HCT116 (cell line): ENCODE data around the gene ANKRD63. TPM values are rescaled to one million over a fixed set of nuclear protein-coding genes. Genes with fewer than 3 reads are reported as not detected.

ENCODE experiments used
- ATAC-seq: fragments of 200-7000 bp; cut with Tn5 transposase; 2 replicates; pipeline ENCODE4 v1.9.1; 2020; ENCODE audit warnings: mild to moderate bottlenecking, moderate library complexity
- BruUV-seq: library from RNA; stranded (reverse); fragments of 400-500 nt; replicated peaks from 2 replicates; lab custom pipeline; 2021; lab: Mats Ljungman, UMichigan
- CTCF ChIA-PET: fragments of 300-600 bp; sonication (Branson Sonifier 250); formaldehyde crosslinking; loops from one replicate; lab custom pipeline; 2021; ENCODE audit warnings: antibody characterized with exemption; lab: Charles Lee
- POLR2A ChIA-PET: fragments of 300-600, 350-600 bp; sonication (Branson Sonifier 250); formaldehyde crosslinking; loops from one replicate; lab custom pipeline; 2021; ENCODE audit warnings: antibody characterized with exemption; lab: Charles Lee
- RAD21 ChIA-PET, 2 experiments: fragments of 300-600 bp; sonication (Branson Sonifier 250); formaldehyde crosslinking; loops; one replicate each; lab custom pipeline; 2023; ENCODE audit warnings: low total read pairs in 2 of 2; ENCODE audit not compliant: uncharacterized antibody in 2 of 2, unreplicated experiment in 2 of 2, low non-redundant PET in 1 of 2; lab: Charles Lee
- DNase-seq: peaks from one replicate; pipeline ENCODE4 v3.0.0-alpha.2; 2010; ENCODE audit warnings: low read depth, low spot score
- H2AFZ ChIP-seq: fragments of 200-600 bp; shearing (Covaris generic), sonication (generic); 2 replicates; pipeline ENCODE4 v1.6.1; 2017; ENCODE audit warnings: low read depth, mixed run types, mixed read lengths, antibody characterized with exemption, low read length; ENCODE audit not compliant: poor library complexity, severe bottlenecking
- H3K27ac ChIP-seq: 2 replicates; pipeline ENCODE4 v1.5.1; 2012; ENCODE audit warnings: low read depth, low read length
- H3K27me3 ChIP-seq: fragments of 200-600 bp; sonication (generic); 2 replicates; pipeline ENCODE4 v1.6.1; 2016; ENCODE audit warnings: mixed run types, low read length, mixed read lengths; ENCODE audit not compliant: insufficient read depth
- H3K36me3 ChIP-seq, 2 experiments: fragments of 200-500 bp in 1 of 2; fragments of 200-600 bp in 1 of 2; sonication (Bioruptor generic) in 1 of 2; sonication (generic) in 1 of 2; 2 replicates each; pipeline versions ENCODE4 v1.5.1 to v1.6.1; 2014 to 2016; ENCODE audit warnings: low read length in 2 of 2, inconsistent platforms in 1 of 2, mixed read lengths in 1 of 2, mixed run types in 1 of 2; ENCODE audit not compliant: insufficient read depth in 2 of 2, control insufficient read depth in 1 of 2
- H3K4me1 ChIP-seq, 2 experiments: fragments of 200-600 bp in 1 of 2; sonication (generic) in 1 of 2; 2 replicates each; pipeline versions ENCODE4 v1.5.1 to v1.6.1; 2012 to 2017; ENCODE audit warnings: low read length in 2 of 2, inconsistent platforms in 1 of 2, mild to moderate bottlenecking in 1 of 2, mixed read lengths in 1 of 2, mixed run types in 1 of 2, moderate library complexity in 1 of 2; ENCODE audit not compliant: insufficient read depth in 2 of 2, control insufficient read depth in 1 of 2
- H3K4me2 ChIP-seq: fragments of 200-600 bp; sonication (generic); 2 replicates; pipeline ENCODE4 v1.6.1; 2017; ENCODE audit warnings: mixed run types, low read length, mixed read lengths
- H3K4me3 ChIP-seq, 2 experiments: fragments of 200-600 bp in 1 of 2; sonication (generic) in 1 of 2; replicated peaks in 1 of 2; 2 replicates each; pipeline ENCODE4 v1.5.1; 2011 to 2016; ENCODE audit warnings: low read length in 2 of 2, control low read depth in 1 of 2, low read depth in 1 of 2, mild to moderate bottlenecking in 1 of 2, mixed read lengths in 1 of 2, mixed run types in 1 of 2
- H3K79me2 ChIP-seq: fragments of 200-600 bp; sonication (generic); 2 replicates; pipeline ENCODE4 v1.6.1; 2017; ENCODE audit warnings: mild to moderate bottlenecking, mixed run types, low read length, moderate library complexity, mixed read lengths; ENCODE audit not compliant: insufficient read depth
- H3K9ac ChIP-seq: fragments of 200-600 bp; sonication (generic); 2 replicates; pipeline ENCODE4 v1.6.1; 2016; ENCODE audit warnings: low read length, mixed read lengths
- H3K9me2 ChIP-seq: fragments of 200-600 bp; sonication (generic), shearing (Covaris generic); 2 replicates; pipeline ENCODE4 v1.6.1; 2017; ENCODE audit warnings: mixed run types, mild to moderate bottlenecking, moderate library complexity; ENCODE audit not compliant: insufficient read depth
- H3K9me3 ChIP-seq, 2 experiments: fragments of 200-500 bp in 1 of 2; fragments of 200-600 bp in 1 of 2; sonication (Bioruptor generic) in 1 of 2; sonication (generic) in 1 of 2; 2 replicates each; pipeline ENCODE4 v1.6.1; 2014 to 2017; ENCODE audit warnings: low read length in 2 of 2, mixed read lengths in 2 of 2, inconsistent platforms in 1 of 2, low read depth in 1 of 2, mild to moderate bottlenecking in 1 of 2, mixed run types in 1 of 2, moderate library complexity in 1 of 2; ENCODE audit not compliant: control insufficient read depth in 1 of 2, insufficient read depth in 1 of 2
- H4K20me1 ChIP-seq: fragments of 200-600 bp; sonication (generic), shearing (Covaris generic); 2 replicates; pipeline ENCODE4 v1.6.1; 2017; ENCODE audit warnings: mixed run types, mild to moderate bottlenecking, moderate library complexity; ENCODE audit not compliant: insufficient read depth
- POLR2AphosphoS5 ChIP-seq: IDR thresholded peaks from 2 replicates; pipeline ENCODE4 v1.6.1; 2011; ENCODE audit warnings: mild to moderate bottlenecking, low read depth, low read length, moderate library complexity
- RAD21 ChIP-seq: IDR thresholded peaks from 2 replicates; pipeline ENCODE4 v1.6.1; 2012; ENCODE audit warnings: low read depth, mild to moderate bottlenecking
- SRF ChIP-seq: IDR thresholded peaks from 2 replicates; pipeline ENCODE4 v1.6.1; 2012; ENCODE audit warnings: low read depth
- intact Hi-C: fragments of 100-400 bp; cut with micrococcal nuclease; formaldehyde crosslinking; loops from 2 replicates; pipeline ENCODE4 v1.10.0; 2022
- total RNA-seq: library from RNA; stranded (reverse); gene quantifications from one replicate; pipeline ENCODE4 v1.2.1, GENCODE V29; 2021; ENCODE audit not compliant: unreplicated experiment
- TF ChIP-seq, protein P1 (sequence below): IDR thresholded peaks from 2 replicates; pipeline ENCODE4 v1.6.1; 2012; ENCODE audit warnings: low read depth
- TF ChIP-seq, protein P2 (sequence below), 3 experiments: fragments of 200-600 bp in 1 of 3; sonication (generic) in 1 of 3; IDR thresholded peaks in 2 of 3; conservative IDR thresholded peaks in 1 of 3; 2 replicates each; pipeline ENCODE4 v1.5.1; 2012 to 2017; ENCODE audit warnings: low read depth in 2 of 3, low read length in 2 of 3, antibody characterized with exemption in 1 of 3, borderline replicate concordance in 1 of 3, control low read depth in 1 of 3, mild to moderate bottlenecking in 1 of 3, mixed read lengths in 1 of 3, mixed run types in 1 of 3, moderate library complexity in 1 of 3; ENCODE audit not compliant: insufficient read depth in 1 of 3

The ANKRD63 gene
- total RNA-seq, 1 experiment from 2014 or later: 0.89 TPM

DNA sequence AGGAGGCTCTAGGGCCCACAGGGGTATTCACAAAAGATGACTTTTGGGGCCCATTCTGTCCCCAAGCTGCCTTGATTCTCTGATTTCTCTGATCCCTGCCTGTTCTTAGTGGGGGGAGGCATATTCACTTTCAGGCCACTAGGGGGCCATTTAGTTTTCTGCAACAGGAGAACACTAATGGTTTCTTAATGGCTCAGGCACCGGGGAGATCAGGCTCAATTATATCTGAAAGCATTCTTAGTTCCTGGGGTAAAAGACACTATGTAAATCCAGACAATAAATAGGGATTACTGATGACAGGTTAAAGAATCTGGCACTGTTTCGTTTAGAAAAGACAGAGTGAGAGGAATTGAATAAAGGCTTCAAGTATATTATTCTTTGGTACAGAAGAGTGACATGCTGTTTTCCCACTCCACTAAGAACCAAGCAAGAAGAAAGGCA, 38.1 kb upstream of the ANKRD63 start (continued):
- TF ChIP-seq, protein P1, sequence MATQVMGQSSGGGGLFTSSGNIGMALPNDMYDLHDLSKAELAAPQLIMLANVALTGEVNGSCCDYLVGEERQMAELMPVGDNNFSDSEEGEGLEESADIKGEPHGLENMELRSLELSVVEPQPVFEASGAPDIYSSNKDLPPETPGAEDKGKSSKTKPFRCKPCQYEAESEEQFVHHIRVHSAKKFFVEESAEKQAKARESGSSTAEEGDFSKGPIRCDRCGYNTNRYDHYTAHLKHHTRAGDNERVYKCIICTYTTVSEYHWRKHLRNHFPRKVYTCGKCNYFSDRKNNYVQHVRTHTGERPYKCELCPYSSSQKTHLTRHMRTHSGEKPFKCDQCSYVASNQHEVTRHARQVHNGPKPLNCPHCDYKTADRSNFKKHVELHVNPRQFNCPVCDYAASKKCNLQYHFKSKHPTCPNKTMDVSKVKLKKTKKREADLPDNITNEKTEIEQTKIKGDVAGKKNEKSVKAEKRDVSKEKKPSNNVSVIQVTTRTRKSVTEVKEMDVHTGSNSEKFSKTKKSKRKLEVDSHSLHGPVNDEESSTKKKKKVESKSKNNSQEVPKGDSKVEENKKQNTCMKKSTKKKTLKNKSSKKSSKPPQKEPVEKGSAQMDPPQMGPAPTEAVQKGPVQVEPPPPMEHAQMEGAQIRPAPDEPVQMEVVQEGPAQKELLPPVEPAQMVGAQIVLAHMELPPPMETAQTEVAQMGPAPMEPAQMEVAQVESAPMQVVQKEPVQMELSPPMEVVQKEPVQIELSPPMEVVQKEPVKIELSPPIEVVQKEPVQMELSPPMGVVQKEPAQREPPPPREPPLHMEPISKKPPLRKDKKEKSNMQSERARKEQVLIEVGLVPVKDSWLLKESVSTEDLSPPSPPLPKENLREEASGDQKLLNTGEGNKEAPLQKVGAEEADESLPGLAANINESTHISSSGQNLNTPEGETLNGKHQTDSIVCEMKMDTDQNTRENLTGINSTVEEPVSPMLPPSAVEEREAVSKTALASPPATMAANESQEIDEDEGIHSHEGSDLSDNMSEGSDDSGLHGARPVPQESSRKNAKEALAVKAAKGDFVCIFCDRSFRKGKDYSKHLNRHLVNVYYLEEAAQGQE: no peak

GRCh38 chr15:40320409-40320808, 37.5 kb upstream of the ANKRD63 start:
- Histone ChIP-seq H3K27ac (no peak overlapping the region), H3K9ac (no peak overlapping the region), H2AFZ (no peak overlapping the region), H3K4me3 (no peak overlapping the region), H3K9me3 (no peaks in the 10 kb centered on the region), H3K4me2 (no peak overlapping the region), H3K79me2 (no peaks in the 10 kb centered on the region), H3K9me2 (no peaks in the 10 kb centered on the region), H3K27me3 (no peaks in the 10 kb centered on the region), H4K20me1 (no peaks in the 10 kb centered on the region), H3K4me1 (peaks cover 4 to 18% of the 10 kb centered on the region in 2 experiments; a peak in 3 of 4 replicates), H3K36me3 (no peaks in the 10 kb centered on the region)
- ATAC-seq (no peak), DNase-seq (no peak)
- BruUV-seq: no TSS peak
- ChIA-PET RAD21 (interaction anchor here in 1 of 2 experiments (0.7 kb wide), 1 partner anchor 237 kb away, joined by 3 read pairs; no protein-coding TSS in a partner anchor), CTCF (interaction anchor here (1.0 to 5.3 kb wide), 5 partner anchors 11 to 31 kb away, joined by 3 to 44 read pairs (median 5); partner anchors contain the start of genes CCDC9B and PLCB2), POLR2A (no interaction called here)
- intact Hi-C loops: no loop called here
- TF ChIP-seq RAD21: no peak

DNA sequence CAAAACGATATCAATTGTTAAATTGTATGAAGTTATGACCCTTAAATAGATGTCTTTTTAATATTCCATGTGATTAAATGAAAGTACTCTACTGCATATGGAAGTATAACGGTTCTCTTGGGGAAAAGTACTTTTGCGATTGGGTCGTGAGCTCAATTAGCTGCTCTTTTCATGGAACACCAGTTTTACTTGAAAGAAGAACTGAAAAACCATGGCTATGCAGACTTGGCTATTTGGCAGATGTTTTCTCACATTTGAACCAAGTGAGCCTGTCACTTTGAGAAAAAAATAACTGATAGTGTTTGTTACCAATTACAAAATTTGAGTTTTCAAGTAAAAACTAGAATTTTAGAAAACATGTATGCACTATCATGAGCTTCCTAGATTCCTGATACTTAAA, 34.7 kb upstream of the ANKRD63 start:
- H3K4me3 ChIP-seq: no peak overlapping the region
- no peaks in the 10 kb centered on the region for H3K9me3 ChIP-seq
- H3K36me3 ChIP-seq: no peaks in the 10 kb centered on the region
- no TSS peak for BruUV-seq
- H3K9me2 ChIP-seq: no peaks in the 10 kb centered on the region
- ChIA-PET POLR2A (no interaction called here), RAD21 (no interaction called here), CTCF (interaction anchor here (1.3 kb wide), 1 partner anchor 23 kb away, joined by 3 read pairs; no protein-coding TSS in a partner anchor)
- intact Hi-C loops: loop anchor here (10.0 kb wide), 1 partner anchor 633 kb away; no protein-coding TSS in a partner anchor
- H3K9ac ChIP-seq: no peak overlapping the region
- no peak for ATAC-seq
- H3K27me3 ChIP-seq: no peaks in the 10 kb centered on the region
- H4K20me1 ChIP-seq: no peaks in the 10 kb centered on the region
- DNase-seq: no peak
- peaks cover 7 to 16% of the 10 kb centered on the region in 2 experiments; a peak in 3 of 4 replicates for H3K4me1 ChIP-seq
- H3K79me2 ChIP-seq: no peaks in the 10 kb centered on the region
- no peak overlapping the region for H2AFZ ChIP-seq
- H3K4me2 ChIP-seq: no peak overlapping the region
- H3K27ac ChIP-seq: no peak overlapping the region
- TF ChIP-seq POLR2AphosphoS5: no peak
- TF ChIP-seq, protein P2, sequence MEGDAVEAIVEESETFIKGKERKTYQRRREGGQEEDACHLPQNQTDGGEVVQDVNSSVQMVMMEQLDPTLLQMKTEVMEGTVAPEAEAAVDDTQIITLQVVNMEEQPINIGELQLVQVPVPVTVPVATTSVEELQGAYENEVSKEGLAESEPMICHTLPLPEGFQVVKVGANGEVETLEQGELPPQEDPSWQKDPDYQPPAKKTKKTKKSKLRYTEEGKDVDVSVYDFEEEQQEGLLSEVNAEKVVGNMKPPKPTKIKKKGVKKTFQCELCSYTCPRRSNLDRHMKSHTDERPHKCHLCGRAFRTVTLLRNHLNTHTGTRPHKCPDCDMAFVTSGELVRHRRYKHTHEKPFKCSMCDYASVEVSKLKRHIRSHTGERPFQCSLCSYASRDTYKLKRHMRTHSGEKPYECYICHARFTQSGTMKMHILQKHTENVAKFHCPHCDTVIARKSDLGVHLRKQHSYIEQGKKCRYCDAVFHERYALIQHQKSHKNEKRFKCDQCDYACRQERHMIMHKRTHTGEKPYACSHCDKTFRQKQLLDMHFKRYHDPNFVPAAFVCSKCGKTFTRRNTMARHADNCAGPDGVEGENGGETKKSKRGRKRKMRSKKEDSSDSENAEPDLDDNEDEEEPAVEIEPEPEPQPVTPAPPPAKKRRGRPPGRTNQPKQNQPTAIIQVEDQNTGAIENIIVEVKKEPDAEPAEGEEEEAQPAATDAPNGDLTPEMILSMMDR (IDR thresholded peaks at IDR 0.05 in 2 of 3, conservative IDR thresholded peaks at IDR 0.05 in 1 of 3; ENCODE audit: borderline replicate concordance in 1 of 3, insufficient read depth in 1 of 3, low read depth in 2 of 3, low read length in 2 of 3): no peak
- TF ChIP-seq SRF: no peak
- TF ChIP-seq, protein P1: no peak
